Prostate gland (tissue), 2 donors: ENCODE results near the gene MAPKAPK3.

ENCODE experiments used
- CTCF ChIP-seq, 4 experiments: fragments of 200-600 bp in 2 of 4; fragments of 450-650 bp in 2 of 4; sonication (generic) in 2 of 4; IDR thresholded peaks; 1 replicate in 3 of 4; 2 replicates in 1 of 4; pipeline ENCODE4 v1.5.1; 2016 to 2019; ENCODE audit warnings: antibody characterized with exemption in 4 of 4, mild to moderate bottlenecking in 2 of 4, moderate library complexity in 2 of 4
- POLR2A ChIP-seq: fragments of 450-650 bp; IDR thresholded peaks from one replicate; pipeline ENCODE4 v1.6.1; 2016; ENCODE audit warnings: antibody characterized with exemption, mild to moderate bottlenecking
- POLR2AphosphoS5 ChIP-seq: sonication (generic); formaldehyde crosslinking; IDR thresholded peaks from one replicate; pipeline ENCODE4 v1.6.1; 2017; ENCODE audit warnings: antibody characterized with exemption

GRCh38 chr3:50592568-50592967, 24.4 kb upstream of the MAPKAPK3 start:
- no peak for TF ChIP-seq CTCF (IDR thresholded peaks at IDR 0.05)
- no peak for TF ChIP-seq POLR2A
- TF ChIP-seq POLR2AphosphoS5 = no peak
